OCI-M2 (cell line): ENCODE measurements around the gene VPS33B.

Experiments
- DNase-seq: peaks from one replicate; lab custom pipeline; 2025; ENCODE audit not compliant: unreplicated experiment; lab: John Stamatoyannopoulos, UW

The VPS33B gene

GRCh38 chr15:90982135-90982534 lies 40.3 kb downstream of the VPS33B start:
- DNase-seq = no peak

GRCh38 chr15:90981681-90982080 lies 40.7 kb downstream of the VPS33B start:
- DNase-seq = no peak

- DNase-seq = no peak
These were observed 42.8 kb downstream of the VPS33B start for GRCh38 chr15:90979582-90979981.

GRCh38 chr15:90974216-90974615 lies 48.2 kb downstream of the VPS33B start:
- DNase-seq = no peak

- no peak for DNase-seq
These were observed 50.3 kb downstream of the VPS33B start for GRCh38 chr15:90972133-90972532.

- no peak for DNase-seq
These were observed 52.1 kb downstream of the VPS33B start for GRCh38 chr15:90970274-90970673.

GRCh38 chr15:90968434-90968833 lies 54.0 kb downstream of the VPS33B start:
- no peak for DNase-seq

- no peak for DNase-seq
These were observed 55.2 kb downstream of the VPS33B start for GRCh38 chr15:90967206-90967605.

- no peak for DNase-seq
These were observed 56.1 kb downstream of the VPS33B start for GRCh38 chr15:90966262-90966661.

GRCh38 chr15:90962021-90962420 lies 60.4 kb downstream of the VPS33B start:
- DNase-seq = no peak

- no peak for DNase-seq
These were observed 61.9 kb downstream of the VPS33B start for GRCh38 chr15:90960298-90961091.

- DNase-seq = no peak
These were observed 62.5 kb downstream of the VPS33B start for GRCh38 chr15:90959894-90960293.

GRCh38 chr15:90959028-90959595 lies 63.3 kb downstream of the VPS33B start:
- DNase-seq = no peak

- no peak for DNase-seq
These were observed 64.6 kb downstream of the VPS33B start for GRCh38 chr15:90957791-90958190.

GRCh38 chr15:90957031-90957790 lies 65.2 kb downstream of the VPS33B start:
- no peak for DNase-seq

- DNase-seq = no peak
These were observed 65.9 kb downstream of the VPS33B start for GRCh38 chr15:90956274-90957030.

GRCh38 chr15:90955624-90956273 lies 66.6 kb downstream of the VPS33B start:
- no peak for DNase-seq

GRCh38 chr15:90954712-90955623 lies 67.4 kb downstream of the VPS33B start, which contains the start of gene RCCD1:
Gene RCCD1, plus strand, starts transcription at chr15:90954884. Its CDS starts 1,851 bp downstream, at chr15:90956735.
- peak; percentile 35 for DNase-seq

GRCh38 chr15:90953947-90954711 lies 68.3 kb downstream of the VPS33B start:
- DNase-seq = no peak
